SK-N-SH (cell line): Measurements from ENCODE around the gene TPD52L1. TPM values are rescaled to one million over a fixed set of nuclear protein-coding genes. Genes with fewer than 3 reads are reported as not detected.

Source experiments
- CTCF ChIA-PET: fragments of 300-600, 350-600 bp; formaldehyde crosslinking; extraction: SDS; loops from one replicate; lab custom pipeline; 2021; lab: Yijun Ruan, JAX
- POLR2A ChIA-PET: fragments of 350-600 bp; sonication (Branson Sonifier 250); formaldehyde crosslinking; extraction: SDS; loops from one replicate; lab custom pipeline; 2020; ENCODE audit warnings: antibody characterized with exemption, inconsistent platforms; lab: Yijun Ruan, JAX
- DNase-seq: peaks from one replicate; pipeline ENCODE4 v3.0.0; 2012
- H2AFZ ChIP-seq: fragments of 200-600 bp; sonication (generic); 2 replicates; pipeline ENCODE4 v1.8.1; 2016; ENCODE audit warnings: antibody characterized with exemption, mild to moderate bottlenecking, low read depth
- H3F3A ChIP-seq: fragments of 200-600 bp; sonication (generic); replicated peaks from 2 replicates; pipeline ENCODE3; 2016; ENCODE audit warnings: antibody characterized with exemption, mild to moderate bottlenecking; ENCODE audit not compliant: insufficient read depth
- H3K27ac ChIP-seq, 2 experiments: fragments of 200-500 bp in 1 of 2; fragments of 200-600 bp in 1 of 2; sonication (Bioruptor generic) in 1 of 2; sonication (generic), shearing (Covaris generic) in 1 of 2; 2 replicates each; pipeline versions ENCODE4 v1.5.1 to v1.6.1; 2014 to 2016; ENCODE audit warnings: low read depth in 2 of 2, inconsistent platforms in 1 of 2, low read length in 1 of 2, mild to moderate bottlenecking in 1 of 2, mixed read lengths in 1 of 2
- H3K27me3 ChIP-seq: fragments of 200-600 bp; sonication (generic), shearing (Covaris generic); 2 replicates; pipeline ENCODE4 v1.6.1; 2016; ENCODE audit warnings: mixed run types; ENCODE audit not compliant: insufficient read depth
- H3K36me3 ChIP-seq, 2 experiments: fragments of 200-500 bp in 1 of 2; fragments of 200-600 bp in 1 of 2; sonication (Bioruptor generic) in 1 of 2; sonication (generic) in 1 of 2; replicated peaks in 1 of 2; 2 replicates each; pipeline versions ENCODE3 to v1.5.1; 2014 to 2016; ENCODE audit warnings: low read length in 1 of 2, mild to moderate bottlenecking in 1 of 2; ENCODE audit not compliant: insufficient read depth in 2 of 2, control insufficient read depth in 1 of 2
- H3K4me1 ChIP-seq, 2 experiments: fragments of 200-500 bp in 1 of 2; fragments of 200-600 bp in 1 of 2; sonication (Bioruptor generic) in 1 of 2; sonication (generic), shearing (Covaris generic) in 1 of 2; 2 replicates each; pipeline versions ENCODE4 v1.5.1 to v1.6.1; 2014 to 2016; ENCODE audit warnings: low read depth in 1 of 2, low read length in 1 of 2, mixed run types in 1 of 2; ENCODE audit not compliant: insufficient read depth in 2 of 2, control insufficient read depth in 1 of 2
- H3K4me2 ChIP-seq: fragments of 200-600 bp; sonication (generic), shearing (Covaris generic); 2 replicates; pipeline ENCODE4 v1.6.1; 2017; ENCODE audit warnings: mixed run types
- H3K4me3 ChIP-seq, 2 experiments: fragments of 200-500 bp in 1 of 2; fragments of 200-600 bp in 1 of 2; sonication (Bioruptor generic) in 1 of 2; sonication (generic), shearing (Covaris generic) in 1 of 2; 2 replicates each; pipeline versions ENCODE4 v1.5.1 to v1.8.1; 2014 to 2016; ENCODE audit warnings: low read depth in 2 of 2, inconsistent platforms in 1 of 2, low read length in 1 of 2, mild to moderate bottlenecking in 1 of 2, mixed read lengths in 1 of 2, moderate library complexity in 1 of 2
- H3K79me2 ChIP-seq: fragments of 200-600 bp; sonication (generic); 2 replicates; pipeline ENCODE4 v1.8.1; 2017; ENCODE audit warnings: mild to moderate bottlenecking; ENCODE audit not compliant: insufficient read depth
- H3K9ac ChIP-seq: fragments of 200-600 bp; sonication (generic); 2 replicates; pipeline ENCODE4 v1.6.1; 2017; ENCODE audit warnings: mixed run types
- H3K9me2 ChIP-seq: fragments of 200-600 bp; sonication (generic); 2 replicates; pipeline ENCODE4 v1.6.1; 2017; ENCODE audit warnings: mixed run types
- H3K9me3 ChIP-seq: fragments of 200-600 bp; sonication (generic); 2 replicates; pipeline ENCODE4 v1.6.1; 2017; ENCODE audit warnings: mixed run types, mild to moderate bottlenecking, moderate library complexity
- H4K20me1 ChIP-seq: fragments of 200-600 bp; sonication (generic); 2 replicates; pipeline ENCODE4 v1.6.1; 2017; ENCODE audit warnings: mild to moderate bottlenecking, mixed run types; ENCODE audit not compliant: insufficient read depth
- FOXJ3 ChIP-seq: sonication (generic); formaldehyde crosslinking; IDR thresholded peaks from 2 replicates; pipeline ENCODE4 v1.5.1; 2020; ENCODE audit warnings: mild to moderate bottlenecking, missing genetic modification reagents
- FOXM1 ChIP-seq: IDR thresholded peaks from 2 replicates; pipeline ENCODE4 v1.4.0; 2012; ENCODE audit warnings: low read depth, mild to moderate bottlenecking
- GABPA ChIP-seq: IDR thresholded peaks from 2 replicates; pipeline ENCODE4 v1.4.0; 2012; ENCODE audit warnings: low read depth, mild to moderate bottlenecking
- GATA2 ChIP-seq: sonication (generic); formaldehyde crosslinking; IDR thresholded peaks from 2 replicates; pipeline ENCODE4 v1.5.0; 2020; ENCODE audit warnings: mild to moderate bottlenecking, missing genetic modification reagents
- IRF3 ChIP-seq: fragments of 150-350 bp; IDR thresholded peaks from 2 replicates; pipeline ENCODE4 v1.6.1; 2016; ENCODE audit warnings: mild to moderate bottlenecking, low read depth, low read length
- JUND ChIP-seq: IDR thresholded peaks from 2 replicates; pipeline ENCODE4 v1.4.0; 2012
- NFIC ChIP-seq: IDR thresholded peaks from 2 replicates; pipeline ENCODE4 v1.4.0; 2012; ENCODE audit warnings: borderline replicate concordance
- NRF1 ChIP-seq: IDR thresholded peaks from 2 replicates; pipeline ENCODE4 v1.6.1; 2012; ENCODE audit warnings: low read depth, mild to moderate bottlenecking, low read length
- POLR2AphosphoS5 ChIP-seq: IDR thresholded peaks from 2 replicates; pipeline ENCODE4 v1.6.1; 2012; ENCODE audit warnings: low read depth, low read length
- RAD21 ChIP-seq: IDR thresholded peaks from 2 replicates; pipeline ENCODE4 v1.6.1; 2012; ENCODE audit warnings: mild to moderate bottlenecking, low read length
- RCOR1 ChIP-seq: fragments of 150-350 bp; IDR thresholded peaks from 2 replicates; pipeline ENCODE4 v1.6.1; 2017; ENCODE audit warnings: antibody characterized with exemption, low read length
- REST ChIP-seq: IDR thresholded peaks from 2 replicates; pipeline ENCODE4 v1.6.1; 2012; ENCODE audit warnings: mild to moderate bottlenecking, low read depth, low read length, moderate library complexity
- RFX5 ChIP-seq: IDR thresholded peaks from 2 replicates; pipeline ENCODE4 v1.6.1; 2012; ENCODE audit warnings: mild to moderate bottlenecking, improper control_type of control experiment, low read length
- SIN3A ChIP-seq: IDR thresholded peaks from 2 replicates; pipeline ENCODE4 v1.6.1; 2012; ENCODE audit warnings: low read depth, mild to moderate bottlenecking, low read length, moderate library complexity, borderline replicate concordance
- TCF12 ChIP-seq: IDR thresholded peaks from 2 replicates; pipeline ENCODE4 v1.4.0; 2012
- WGBS: methylation state at CpG from one replicate; pipeline ENCODE4 v1.1.6; 2017; ENCODE audit warnings: low lambda C conversion rate; 5-methylcytosine and 5-hydroxymethylcytosine counted together
- polyA plus RNA-seq, 3 experiments: library from polyadenylated mRNA; depleted of rRNA; stranded (reverse); fragments of >200 nt; gene quantifications; 2 replicates each; pipeline ENCODE4 v1.2.3, GENCODE V29; 2012
- TF ChIP-seq, protein P1 (sequence below): IDR thresholded peaks from 2 replicates; pipeline ENCODE4 v1.4.0; 2012; ENCODE audit warnings: low read depth
- TF ChIP-seq, protein P2 (sequence below): IDR thresholded peaks from 2 replicates; pipeline ENCODE4 v1.4.0; 2012; ENCODE audit warnings: low read depth, borderline replicate concordance
- TF ChIP-seq, protein P3 (sequence below): IDR thresholded peaks from 2 replicates; pipeline ENCODE4 v1.4.0; 2012; ENCODE audit warnings: low read depth, borderline replicate concordance
- TF ChIP-seq, protein P4 (sequence below): fragments of 200-600 bp; sonication (generic); IDR thresholded peaks from 2 replicates; pipeline ENCODE4 v1.6.1; 2017; ENCODE audit warnings: antibody characterized with exemption, mild to moderate bottlenecking, moderate library complexity

Gene TPD52L1
- polyA plus RNA-seq, 1 of the 3 experiments (the other 2 are of a cell fraction): 0.13 TPM

DNA sequence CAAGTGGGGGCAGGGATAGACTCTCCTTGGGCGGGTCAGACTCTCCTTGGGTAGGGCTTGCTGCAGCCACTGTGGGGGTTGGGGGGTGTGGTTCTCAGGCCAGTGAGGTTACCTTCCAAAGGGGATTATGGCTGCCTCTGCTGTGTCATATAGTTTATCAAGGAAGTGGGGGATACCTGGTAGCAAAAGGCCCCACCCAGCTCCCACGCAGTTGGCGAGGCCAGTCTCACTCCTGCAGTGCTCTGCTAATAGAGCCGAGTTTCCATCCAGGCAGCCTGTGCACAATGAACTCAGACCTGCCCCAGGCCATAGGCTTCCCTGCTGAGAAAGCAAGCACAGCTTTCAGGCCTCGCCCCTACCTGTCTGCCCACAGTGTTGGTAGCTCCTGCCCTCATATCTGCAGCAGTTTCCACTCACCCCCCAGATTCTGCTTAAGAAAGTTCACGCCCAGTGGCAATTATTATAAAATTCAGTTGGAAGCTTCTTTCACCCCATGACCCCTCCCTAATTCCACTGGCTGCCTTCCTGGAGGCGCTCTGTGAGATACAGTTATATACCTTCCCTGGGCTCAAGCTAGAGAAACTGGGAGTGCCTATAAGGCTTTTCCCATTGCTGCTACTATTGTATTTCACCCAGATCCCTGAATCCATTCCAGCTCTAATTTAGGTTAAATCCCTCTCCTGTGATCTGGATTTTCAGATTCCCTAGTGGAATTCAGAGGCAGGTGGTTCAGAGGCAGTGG lies 92.1 kb downstream of the TPD52L1 start:
- POLR2A ChIA-PET: no interaction called here
- DNase-seq: no peak

More for the DNA sequence above, 92.1 kb downstream of the TPD52L1 start:
- no peaks in the 10 kb centered on the region for H3K4me1 ChIP-seq
- no peaks in the 10 kb centered on the region for H3K36me3 ChIP-seq
- H3F3A ChIP-seq: no peaks in the 10 kb centered on the region
- H3K4me3 ChIP-seq: no peak overlapping the region
- 20% methylated on average over 4 of the region's 7 CpGs for WGBS
- H3K9ac ChIP-seq: no peak overlapping the region
- H3K9me3 ChIP-seq: no peaks in the 10 kb centered on the region
- no peaks in the 10 kb centered on the region for H3K9me2 ChIP-seq
- no peaks in the 10 kb centered on the region for H3K79me2 ChIP-seq
- H3K27ac ChIP-seq: no peak overlapping the region
- no peaks in the 10 kb centered on the region for H4K20me1 ChIP-seq
- CTCF ChIA-PET: no interaction called here
- TF ChIP-seq JUND: no peak
- TF ChIP-seq REST: no peak
- TF ChIP-seq, protein P1, sequence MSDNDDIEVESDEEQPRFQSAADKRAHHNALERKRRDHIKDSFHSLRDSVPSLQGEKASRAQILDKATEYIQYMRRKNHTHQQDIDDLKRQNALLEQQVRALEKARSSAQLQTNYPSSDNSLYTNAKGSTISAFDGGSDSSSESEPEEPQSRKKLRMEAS: no peak
- TF ChIP-seq, protein P2, sequence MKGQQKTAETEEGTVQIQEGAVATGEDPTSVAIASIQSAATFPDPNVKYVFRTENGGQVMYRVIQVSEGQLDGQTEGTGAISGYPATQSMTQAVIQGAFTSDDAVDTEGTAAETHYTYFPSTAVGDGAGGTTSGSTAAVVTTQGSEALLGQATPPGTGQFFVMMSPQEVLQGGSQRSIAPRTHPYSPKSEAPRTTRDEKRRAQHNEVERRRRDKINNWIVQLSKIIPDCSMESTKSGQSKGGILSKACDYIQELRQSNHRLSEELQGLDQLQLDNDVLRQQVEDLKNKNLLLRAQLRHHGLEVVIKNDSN: no peak
- TF ChIP-seq FOXM1: no peak
- TF ChIP-seq, protein P3, sequence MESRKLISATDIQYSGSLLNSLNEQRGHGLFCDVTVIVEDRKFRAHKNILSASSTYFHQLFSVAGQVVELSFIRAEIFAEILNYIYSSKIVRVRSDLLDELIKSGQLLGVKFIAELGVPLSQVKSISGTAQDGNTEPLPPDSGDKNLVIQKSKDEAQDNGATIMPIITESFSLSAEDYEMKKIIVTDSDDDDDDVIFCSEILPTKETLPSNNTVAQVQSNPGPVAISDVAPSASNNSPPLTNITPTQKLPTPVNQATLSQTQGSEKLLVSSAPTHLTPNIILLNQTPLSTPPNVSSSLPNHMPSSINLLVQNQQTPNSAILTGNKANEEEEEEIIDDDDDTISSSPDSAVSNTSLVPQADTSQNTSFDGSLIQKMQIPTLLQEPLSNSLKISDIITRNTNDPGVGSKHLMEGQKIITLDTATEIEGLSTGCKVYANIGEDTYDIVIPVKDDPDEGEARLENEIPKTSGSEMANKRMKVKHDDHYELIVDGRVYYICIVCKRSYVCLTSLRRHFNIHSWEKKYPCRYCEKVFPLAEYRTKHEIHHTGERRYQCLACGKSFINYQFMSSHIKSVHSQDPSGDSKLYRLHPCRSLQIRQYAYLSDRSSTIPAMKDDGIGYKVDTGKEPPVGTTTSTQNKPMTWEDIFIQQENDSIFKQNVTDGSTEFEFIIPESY: no peak
- TF ChIP-seq FOXJ3: no peak
- no peak for TF ChIP-seq RFX5
- TF ChIP-seq TCF12: no peak
- no peak for TF ChIP-seq IRF3
- TF ChIP-seq, protein P4, sequence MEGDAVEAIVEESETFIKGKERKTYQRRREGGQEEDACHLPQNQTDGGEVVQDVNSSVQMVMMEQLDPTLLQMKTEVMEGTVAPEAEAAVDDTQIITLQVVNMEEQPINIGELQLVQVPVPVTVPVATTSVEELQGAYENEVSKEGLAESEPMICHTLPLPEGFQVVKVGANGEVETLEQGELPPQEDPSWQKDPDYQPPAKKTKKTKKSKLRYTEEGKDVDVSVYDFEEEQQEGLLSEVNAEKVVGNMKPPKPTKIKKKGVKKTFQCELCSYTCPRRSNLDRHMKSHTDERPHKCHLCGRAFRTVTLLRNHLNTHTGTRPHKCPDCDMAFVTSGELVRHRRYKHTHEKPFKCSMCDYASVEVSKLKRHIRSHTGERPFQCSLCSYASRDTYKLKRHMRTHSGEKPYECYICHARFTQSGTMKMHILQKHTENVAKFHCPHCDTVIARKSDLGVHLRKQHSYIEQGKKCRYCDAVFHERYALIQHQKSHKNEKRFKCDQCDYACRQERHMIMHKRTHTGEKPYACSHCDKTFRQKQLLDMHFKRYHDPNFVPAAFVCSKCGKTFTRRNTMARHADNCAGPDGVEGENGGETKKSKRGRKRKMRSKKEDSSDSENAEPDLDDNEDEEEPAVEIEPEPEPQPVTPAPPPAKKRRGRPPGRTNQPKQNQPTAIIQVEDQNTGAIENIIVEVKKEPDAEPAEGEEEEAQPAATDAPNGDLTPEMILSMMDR: no peak
- no peak for TF ChIP-seq GABPA
- no peak for TF ChIP-seq RAD21
- no peak for TF ChIP-seq NRF1
- no peak for TF ChIP-seq POLR2AphosphoS5
- no peak for TF ChIP-seq NFIC
- TF ChIP-seq SIN3A: no peak
- TF ChIP-seq RCOR1: no peak
- TF ChIP-seq GATA2 (CRISPR knock-in tag): no peak
- no peak overlapping the region for H2AFZ ChIP-seq
- H3K27me3 ChIP-seq: no peaks in the 10 kb centered on the region; the same call in 1 of the 2 replicates
- H3K4me2 ChIP-seq: no peak overlapping the region
